Kidney (tissue), 14 donors: ENCODE results near the gene FBXO41. TPM values are rescaled to one million over a fixed set of nuclear protein-coding genes. Genes with fewer than 3 reads are reported as not detected.
A peak's percentile ranks its signal among the peaks of the same experiment; 100 is the strongest.

Experiments used
- DNase-seq, 5 donors: peaks; one replicate each; pipeline ENCODE4 v3.0.0-alpha.2; 2013 to 2020
- FAIRE-seq: peaks from 2 replicates; lab custom pipeline; 2012; peaks lifted over from hg19 to GRCh38; lab: Jason Lieb, UNC
- H3K27ac ChIP-seq, 2 donors: one replicate each; pipeline ENCODE4 v1.7.0; 2013; ENCODE audit warnings: low read depth in 2 of 2, low read length in 2 of 2, inconsistent platforms in 1 of 2
- H3K27me3 ChIP-seq: one replicate; pipeline ENCODE4 v1.7.1; 2013; ENCODE audit warnings: low read length, inconsistent platforms; ENCODE audit not compliant: control insufficient read depth, insufficient read depth
- H3K36me3 ChIP-seq, 3 donors: one replicate each; pipeline versions ENCODE4 v1.7.0 to v1.7.1; 2013; ENCODE audit warnings: low read length in 3 of 3, control low read depth in 1 of 3, inconsistent platforms in 1 of 3; ENCODE audit not compliant: insufficient read depth in 3 of 3, control insufficient read depth in 2 of 3
- H3K4me1 ChIP-seq, 3 donors: one replicate each; pipeline versions ENCODE4 v1.7.0 to v1.7.1; 2013; ENCODE audit warnings: low read length in 3 of 3, inconsistent platforms in 1 of 3, low read depth in 1 of 3; ENCODE audit not compliant: control insufficient read depth in 2 of 3, insufficient read depth in 2 of 3
- H3K4me3 ChIP-seq, 3 donors: one replicate each; pipeline versions ENCODE4 v1.7.0 to v1.8.1; 2013; ENCODE audit warnings: low read length in 3 of 3, control low read depth in 1 of 3, inconsistent platforms in 1 of 3
- H3K9ac ChIP-seq, 3 donors: one replicate each; pipeline versions ENCODE4 v1.7.0 to v1.7.1; 2013; ENCODE audit warnings: low read length in 3 of 3, control low read depth in 1 of 3, inconsistent platforms in 1 of 3
- H3K9me3 ChIP-seq, 3 donors: one replicate each; pipeline versions ENCODE4 v1.7.0 to v1.7.1; 2013; ENCODE audit warnings: low read length in 3 of 3, control low read depth in 1 of 3, inconsistent platforms in 1 of 3; ENCODE audit not compliant: control insufficient read depth in 2 of 3, insufficient read depth in 1 of 3
- intact Hi-C: fragments of 100-400 bp; cut with DNase I; formaldehyde crosslinking; loops from one replicate; pipeline ENCODE4 v1.11.1; 2022
- polyA plus RNA-seq: library from polyadenylated mRNA; stranded (reverse); fragments of 350-450 nt; fragmentation: Illumina TruSeq; extraction: RNeasy Lipid Tissue Mini Kit (QIAGEN cat#74804); gene quantifications from one replicate; pipeline ENCODE4 v1.2.3, GENCODE V29; 2014; ENCODE audit warnings: low read depth, low replicate concordance; ENCODE audit not compliant: insufficient read depth
- total RNA-seq: library from RNA; stranded (reverse); fragmentation: NEBNext Ultra II Directional; extraction: Animal tissue kit (Norgen Biotek cat#: 25700); gene quantifications from one replicate; pipeline ENCODE4 v1.2.1, GENCODE V29; 2021
- TF ChIP-seq, protein P1 (sequence below): IDR thresholded peaks from 3 replicates; pipeline ENCODE4 v1.5.1; 2012; ENCODE audit warnings: mild to moderate bottlenecking, moderate library complexity, borderline replicate concordance; ENCODE audit not compliant: insufficient read depth; ENCODE audit errors: extremely low read depth
- donor health status: control.
- donor health status: control.
- donor health status: control.
- donor health status: control.
- donor health status: control.
- donor health status: DM: yes; HTN: yes; CAD: no.
- donor health status: Normal renal cell carcinoma (clear cell type).

FBXO41 gene
- total and polyA plus RNA-seq, 2 donors from 2014 or later: 0.49 to 5.2 TPM

DNA sequence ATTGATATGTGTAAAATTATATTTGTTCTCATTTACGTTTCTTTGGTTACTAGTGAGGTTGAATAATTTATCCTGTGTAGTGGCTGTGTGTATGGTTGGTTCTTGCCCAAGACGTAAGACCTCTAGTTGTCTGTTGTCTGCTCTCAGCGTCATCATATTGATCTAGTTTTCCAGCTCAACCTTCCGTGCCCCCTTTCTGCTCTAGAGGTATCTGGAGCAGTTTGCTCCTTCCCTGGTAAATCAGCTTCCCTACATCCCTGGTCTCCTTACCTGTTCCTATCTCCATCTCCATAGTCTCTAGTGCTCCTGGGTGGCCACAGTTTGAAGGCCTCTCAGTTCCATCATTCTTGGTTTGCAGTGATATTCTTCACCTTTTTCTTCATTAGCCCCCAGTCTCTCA lies 69.0 kb downstream of the FBXO41 start:
- no peak overlapping the region for H3K9ac ChIP-seq
- no peaks in the 10 kb centered on the region for H3K27me3 ChIP-seq
- no peak overlapping the region for H3K27ac ChIP-seq
- DNase-seq (no peak), FAIRE-seq (no peak)
- H3K4me3 ChIP-seq: peak overlapping the region in 2 of 3 donors; percentile 78 to 84
- TF ChIP-seq, protein P1, sequence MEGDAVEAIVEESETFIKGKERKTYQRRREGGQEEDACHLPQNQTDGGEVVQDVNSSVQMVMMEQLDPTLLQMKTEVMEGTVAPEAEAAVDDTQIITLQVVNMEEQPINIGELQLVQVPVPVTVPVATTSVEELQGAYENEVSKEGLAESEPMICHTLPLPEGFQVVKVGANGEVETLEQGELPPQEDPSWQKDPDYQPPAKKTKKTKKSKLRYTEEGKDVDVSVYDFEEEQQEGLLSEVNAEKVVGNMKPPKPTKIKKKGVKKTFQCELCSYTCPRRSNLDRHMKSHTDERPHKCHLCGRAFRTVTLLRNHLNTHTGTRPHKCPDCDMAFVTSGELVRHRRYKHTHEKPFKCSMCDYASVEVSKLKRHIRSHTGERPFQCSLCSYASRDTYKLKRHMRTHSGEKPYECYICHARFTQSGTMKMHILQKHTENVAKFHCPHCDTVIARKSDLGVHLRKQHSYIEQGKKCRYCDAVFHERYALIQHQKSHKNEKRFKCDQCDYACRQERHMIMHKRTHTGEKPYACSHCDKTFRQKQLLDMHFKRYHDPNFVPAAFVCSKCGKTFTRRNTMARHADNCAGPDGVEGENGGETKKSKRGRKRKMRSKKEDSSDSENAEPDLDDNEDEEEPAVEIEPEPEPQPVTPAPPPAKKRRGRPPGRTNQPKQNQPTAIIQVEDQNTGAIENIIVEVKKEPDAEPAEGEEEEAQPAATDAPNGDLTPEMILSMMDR: no peak
- intact Hi-C loops: no loop called here
- peaks cover 0 to 5% (median 2%) of the 10 kb centered on the region in 3 donors for H3K4me1 ChIP-seq
- H3K36me3 ChIP-seq: no peaks in the 10 kb centered on the region
- H3K9me3 ChIP-seq: no peaks in the 10 kb centered on the region

DNA sequence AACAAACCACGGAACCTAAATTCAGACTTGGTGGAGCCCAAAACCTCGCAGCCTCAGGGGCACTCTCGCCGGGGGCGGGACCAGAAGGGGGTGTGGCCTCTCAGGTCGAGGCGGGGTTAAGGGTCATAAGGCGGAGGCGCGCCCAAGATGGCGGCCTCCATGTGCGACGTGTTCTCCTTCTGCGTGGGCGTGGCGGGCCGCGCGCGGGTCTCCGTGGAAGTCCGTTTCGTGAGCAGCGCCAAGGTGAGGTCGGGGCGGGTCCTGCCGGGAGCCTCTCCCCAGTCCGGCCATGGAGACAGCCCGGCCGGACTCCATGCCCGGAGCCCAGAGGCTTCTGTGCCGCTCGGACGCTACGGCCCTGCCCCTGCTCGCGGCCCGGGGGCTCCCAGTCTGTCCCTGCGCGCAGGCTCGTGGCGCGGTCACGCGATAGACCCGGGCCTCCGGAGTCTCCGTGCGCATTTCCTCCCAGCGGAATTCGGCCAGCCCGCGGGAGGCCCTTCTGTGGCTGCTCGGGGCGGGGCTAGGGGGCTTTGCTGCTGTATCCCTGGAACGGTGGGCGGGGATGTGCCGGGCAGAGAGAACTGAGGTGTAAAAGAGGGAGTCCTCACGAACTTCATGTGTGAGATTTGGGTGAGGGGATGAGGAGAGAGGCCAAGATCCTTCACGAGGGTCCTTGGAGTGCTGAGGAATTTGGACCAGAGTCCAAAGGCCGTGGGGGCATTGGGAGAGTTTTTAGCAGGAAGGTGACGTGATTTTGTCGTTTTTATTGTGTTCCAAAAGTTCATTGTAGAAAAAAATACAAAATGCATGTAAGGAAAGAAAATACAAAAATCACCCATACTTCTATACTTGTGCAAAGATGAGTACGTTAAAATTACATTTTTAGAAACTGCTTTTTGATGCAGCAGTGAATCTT lies 69.9 kb downstream of the FBXO41 start, which contains the start of gene SMYD5:
TSS of gene SMYD5 (plus strand) at position 126 of the 916 bp plus-strand sequence. CDS start at position 148, 22 bp downstream.
- Histone ChIP-seq H3K27ac (peak within 1 kb of the TSS; percentile 59 to 82), H3K36me3 (no peaks in the 10 kb centered on the region), H3K27me3 (no peaks in the 10 kb centered on the region), H3K9ac (peak within 1 kb of the TSS; percentile 39 to 72 (median 55)), H3K4me1 (peaks cover 0 to 5% (median 2%) of the 10 kb centered on the region in 3 donors), H3K9me3 (no peaks in the 10 kb centered on the region), H3K4me3 (peak within 1 kb of the TSS; percentile 78 to 91 (median 84))
- no peak for FAIRE-seq
- peak; percentile 83 to 95 (median 91) for DNase-seq
- TF ChIP-seq, protein P1: no peak
- intact Hi-C loops: no loop called here

DNA sequence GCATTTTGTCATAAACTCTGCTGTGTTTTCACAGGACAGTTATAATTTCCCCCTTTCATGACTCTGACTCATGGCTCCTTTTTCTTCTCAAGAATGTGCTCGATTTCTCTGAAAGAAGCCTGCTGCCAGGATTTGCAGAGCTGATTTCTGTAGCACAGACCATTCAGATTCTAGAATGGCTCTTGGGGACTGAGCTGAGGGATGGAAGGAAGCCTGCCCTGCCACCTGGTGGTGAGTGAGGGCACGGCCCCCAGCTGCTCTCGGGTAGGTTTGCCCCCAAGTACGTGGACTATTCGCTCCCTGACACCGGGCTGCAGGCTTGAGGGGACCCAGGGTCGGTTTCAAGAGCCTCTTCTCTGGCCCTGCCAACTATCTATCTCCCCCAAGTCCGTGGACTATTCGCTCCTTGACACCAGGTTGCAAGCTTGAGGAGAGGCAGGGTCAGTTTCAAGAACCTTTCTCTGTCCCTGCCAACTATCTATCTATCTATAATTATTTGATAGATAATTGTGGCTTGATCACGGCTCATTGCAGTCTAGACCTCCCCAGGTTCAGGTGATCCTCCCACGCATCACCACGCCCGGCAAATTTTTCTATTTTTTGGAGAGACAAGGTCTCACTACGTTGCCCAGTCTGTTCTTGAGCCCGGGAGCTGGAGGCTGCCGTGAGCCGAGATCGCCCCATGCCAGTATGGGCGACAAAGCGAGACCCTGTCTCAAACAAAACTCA lies 71.7 kb downstream of the FBXO41 start:
- FAIRE-seq (no peak), DNase-seq (peak; percentile 68 to 82 (median 72))
- TF ChIP-seq, protein P1: peak; percentile 75
- intact Hi-C loops: no loop called here
- Histone ChIP-seq H3K4me3 (no peak overlapping the region), H3K4me1 (peaks cover 0 to 5% (median 2%) of the 10 kb centered on the region in 3 donors), H3K36me3 (no peaks in the 10 kb centered on the region), H3K27ac (no peak overlapping the region), H3K27me3 (peaks cover 2% of the 10 kb centered on the region), H3K9ac (no peak overlapping the region), H3K9me3 (no peaks in the 10 kb centered on the region)
